ENCODE measurements around the gene ALDH1A1.

ALDH1A1 gene

DNA sequence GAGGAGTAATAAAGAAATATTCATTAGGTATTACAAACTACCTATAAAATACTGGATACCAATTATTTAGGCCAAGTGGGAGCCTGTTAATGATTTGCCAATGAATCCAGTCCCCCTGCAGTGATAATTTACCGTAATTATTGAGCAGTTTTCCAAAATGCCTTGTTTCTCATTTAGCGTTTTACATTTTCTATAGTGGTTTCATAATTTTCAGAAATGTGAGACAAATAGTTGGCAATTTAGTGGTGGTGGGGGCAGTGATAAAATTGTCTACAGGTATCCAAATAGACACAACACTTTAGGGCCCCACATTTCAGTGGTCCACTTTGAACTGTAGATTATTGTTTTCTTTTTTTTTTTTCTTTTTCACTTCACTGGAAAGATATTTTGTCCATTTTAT is 27.3 kb upstream of the ALDH1A1 start:
- Histone ChIP-seq H3K9ac (ENCODE audit: low read depth in 1 of 2, low read length in 2 of 2) (no peak overlapping the region), H3K4me1 (ENCODE audit: control insufficient read depth in 1 of 2, insufficient read depth in 2 of 2, low read length in 2 of 2) (peaks cover 24 to 50% of the 10 kb centered on the region in 2 donors), H3K36me3 (ENCODE audit: control insufficient read depth in 1 of 2, insufficient read depth in 2 of 2, low read length in 2 of 2) (no peaks in the 10 kb centered on the region), H3K9me3 (ENCODE audit: control insufficient read depth in 1 of 2, low read length in 2 of 2) (no peaks in the 10 kb centered on the region), H3K27me3 (ENCODE audit: control insufficient read depth in 1 of 2, insufficient read depth in 2 of 2, low read length in 2 of 2) (no peaks in the 10 kb centered on the region), H3K27ac (ENCODE audit: low read depth, low read length) (no peak overlapping the region), H3K4me3 (ENCODE audit: low read depth in 1 of 2, low read length in 2 of 2) (no peak overlapping the region)

DNA sequence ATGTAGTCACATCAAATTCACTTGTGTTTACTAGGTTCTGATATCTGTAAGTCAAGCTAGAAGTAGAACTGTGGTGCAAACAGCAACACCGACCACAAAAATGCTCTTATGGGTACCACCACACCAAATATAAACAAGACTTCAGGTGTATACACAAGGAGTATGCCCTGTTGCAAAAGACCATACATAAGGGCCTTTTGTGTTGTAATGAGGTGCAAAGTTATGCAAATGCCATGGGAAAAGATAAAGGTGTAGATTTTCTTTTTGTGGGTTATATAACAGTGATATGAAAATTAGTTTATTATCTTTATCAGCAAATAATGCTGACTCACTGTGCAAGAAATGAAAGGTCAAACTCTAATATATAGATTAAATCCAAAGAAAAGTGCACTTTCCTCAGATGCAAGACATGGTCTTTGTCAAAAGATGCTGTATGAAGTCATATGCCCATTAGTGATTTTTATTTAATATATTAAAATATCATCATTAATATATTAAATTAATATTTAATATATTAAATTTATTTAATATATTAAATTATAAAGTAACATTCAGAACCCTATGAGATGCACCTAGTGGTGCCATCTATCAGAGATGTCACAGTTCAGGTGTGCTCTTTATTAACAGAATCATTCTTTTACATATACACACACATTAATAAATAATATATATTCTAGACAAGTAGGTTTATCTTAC is 26.7 kb upstream of the ALDH1A1 start:
- Histone ChIP-seq H3K27me3 (ENCODE audit: control insufficient read depth in 1 of 2, insufficient read depth in 2 of 2, low read length in 2 of 2) (no peaks in the 10 kb centered on the region), H3K4me3 (ENCODE audit: low read depth in 1 of 2, low read length in 2 of 2) (peak overlapping the region in 1 of 2 donors; percentile 17), H3K9me3 (ENCODE audit: control insufficient read depth in 1 of 2, low read length in 2 of 2) (no peaks in the 10 kb centered on the region), H3K9ac (ENCODE audit: low read depth in 1 of 2, low read length in 2 of 2) (no peak overlapping the region), H3K36me3 (ENCODE audit: control insufficient read depth in 1 of 2, insufficient read depth in 2 of 2, low read length in 2 of 2) (no peaks in the 10 kb centered on the region), H3K4me1 (ENCODE audit: control insufficient read depth in 1 of 2, insufficient read depth in 2 of 2, low read length in 2 of 2) (peaks cover 20 to 43% of the 10 kb centered on the region in 2 donors), H3K27ac (ENCODE audit: low read depth, low read length) (no peak overlapping the region)

DNA sequence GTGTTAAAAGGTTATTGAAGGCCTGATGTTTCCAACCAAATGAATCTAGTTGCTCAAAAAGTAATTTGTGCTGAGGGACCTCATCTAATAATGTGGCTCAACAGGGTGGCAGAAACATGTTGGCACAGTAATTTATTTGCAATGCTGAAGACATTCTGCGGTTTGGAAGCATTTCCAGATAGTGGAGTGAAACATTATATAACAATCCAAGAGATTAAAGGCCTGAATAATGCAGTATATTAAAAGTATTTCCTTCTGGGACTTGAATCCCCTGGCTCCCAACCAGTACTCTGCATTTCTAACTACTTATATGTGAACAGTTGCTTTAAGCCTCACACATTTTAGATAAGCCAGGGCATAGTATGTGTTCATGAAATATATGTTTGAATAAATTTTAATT is 25.9 kb upstream of the ALDH1A1 start:
- H3K4me3 ChIP-seq (ENCODE audit: low read depth in 1 of 2, low read length in 2 of 2), result no peak overlapping the region
- H3K4me1 ChIP-seq (ENCODE audit: control insufficient read depth in 1 of 2, insufficient read depth in 2 of 2, low read length in 2 of 2), result peaks cover 20 to 35% of the 10 kb centered on the region in 2 donors
- H3K9me3 ChIP-seq (ENCODE audit: control insufficient read depth in 1 of 2, low read length in 2 of 2), result no peaks in the 10 kb centered on the region
- no peak overlapping the region for H3K27ac ChIP-seq (ENCODE audit: low read depth, low read length)
- H3K27me3 ChIP-seq (ENCODE audit: control insufficient read depth in 1 of 2, insufficient read depth in 2 of 2, low read length in 2 of 2), result no peaks in the 10 kb centered on the region
- no peak overlapping the region for H3K9ac ChIP-seq (ENCODE audit: low read depth in 1 of 2, low read length in 2 of 2)
- no peaks in the 10 kb centered on the region for H3K36me3 ChIP-seq (ENCODE audit: control insufficient read depth in 1 of 2, insufficient read depth in 2 of 2, low read length in 2 of 2)

DNA sequence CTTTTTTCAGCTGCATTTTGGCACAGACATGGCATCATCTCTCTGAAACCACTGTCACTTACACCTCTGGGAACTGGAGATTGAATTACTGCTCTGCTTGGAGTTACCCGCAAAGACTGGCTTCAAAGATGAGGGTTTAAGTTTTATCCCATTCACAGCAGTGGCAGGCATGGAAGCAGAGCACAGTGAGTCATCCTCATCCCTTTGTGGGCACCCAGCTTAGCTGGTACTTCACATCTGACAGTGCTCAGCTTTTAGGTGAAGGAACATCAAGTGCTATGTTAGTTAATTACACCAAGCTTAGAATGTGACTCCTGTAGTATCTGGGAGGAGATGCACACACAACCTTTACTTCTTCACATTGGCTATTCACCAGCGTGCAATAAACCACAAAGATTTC is 24.8 kb upstream of the ALDH1A1 start:
- Histone ChIP-seq H3K9me3 (ENCODE audit: control insufficient read depth in 1 of 2, low read length in 2 of 2) (no peaks in the 10 kb centered on the region), H3K9ac (ENCODE audit: low read depth in 1 of 2, low read length in 2 of 2) (no peak overlapping the region), H3K27ac (ENCODE audit: low read depth, low read length) (no peak overlapping the region), H3K36me3 (ENCODE audit: control insufficient read depth in 1 of 2, insufficient read depth in 2 of 2, low read length in 2 of 2) (no peaks in the 10 kb centered on the region), H3K4me3 (ENCODE audit: low read depth in 1 of 2, low read length in 2 of 2) (no peak overlapping the region), H3K4me1 (ENCODE audit: control insufficient read depth in 1 of 2, insufficient read depth in 2 of 2, low read length in 2 of 2) (peaks cover 15 to 30% of the 10 kb centered on the region in 2 donors), H3K27me3 (ENCODE audit: control insufficient read depth in 1 of 2, insufficient read depth in 2 of 2, low read length in 2 of 2) (no peaks in the 10 kb centered on the region)

DNA sequence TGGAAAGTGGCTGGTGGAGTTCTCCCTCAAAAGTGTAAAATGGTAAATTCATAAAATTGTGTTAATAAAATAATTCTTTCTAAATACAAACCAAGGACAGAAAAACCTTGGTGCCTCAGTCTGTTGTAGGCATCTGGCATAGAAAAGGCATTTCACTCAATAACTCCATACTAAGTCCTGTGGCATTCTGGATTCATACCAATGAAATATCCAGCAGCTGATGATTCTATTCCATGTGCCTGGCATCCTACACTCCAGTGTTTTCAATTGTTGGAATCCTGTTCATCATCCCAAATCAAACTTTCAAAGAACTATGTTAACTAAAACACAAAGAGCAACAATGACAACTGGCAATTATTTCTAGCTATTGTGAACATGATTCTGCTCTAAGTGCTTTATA is 21.6 kb upstream of the ALDH1A1 start:
- Histone ChIP-seq H3K4me3 (ENCODE audit: low read depth in 1 of 2, low read length in 2 of 2) (no peak overlapping the region), H3K27me3 (ENCODE audit: control insufficient read depth in 1 of 2, insufficient read depth in 2 of 2, low read length in 2 of 2) (no peaks in the 10 kb centered on the region), H3K36me3 (ENCODE audit: control insufficient read depth in 1 of 2, insufficient read depth in 2 of 2, low read length in 2 of 2) (no peaks in the 10 kb centered on the region), H3K9me3 (ENCODE audit: control insufficient read depth in 1 of 2, low read length in 2 of 2) (no peaks in the 10 kb centered on the region), H3K9ac (ENCODE audit: low read depth in 1 of 2, low read length in 2 of 2) (no peak overlapping the region), H3K4me1 (ENCODE audit: control insufficient read depth in 1 of 2, insufficient read depth in 2 of 2, low read length in 2 of 2) (peaks cover 7 to 11% of the 10 kb centered on the region in 2 donors), H3K27ac (ENCODE audit: low read depth, low read length) (no peak overlapping the region)

DNA sequence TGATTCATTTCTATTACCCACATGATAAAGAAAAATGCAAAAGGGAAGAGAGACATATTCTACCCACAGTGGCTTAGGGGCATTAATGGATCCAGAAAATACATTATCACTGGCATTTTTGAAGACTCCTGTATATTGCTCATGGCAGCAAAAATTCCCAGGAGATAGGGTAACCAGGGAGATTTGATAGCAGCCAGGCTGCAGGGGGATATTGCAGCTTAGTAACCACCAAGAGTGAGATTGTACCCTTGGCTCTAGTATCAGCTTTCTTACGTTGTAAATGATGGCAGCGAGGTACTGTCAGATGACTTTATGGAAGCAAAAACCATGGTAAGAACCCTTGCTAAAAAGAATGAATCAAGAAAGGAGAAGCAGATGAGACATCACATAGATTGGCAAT is 19.8 kb upstream of the ALDH1A1 start:
- Histone ChIP-seq H3K4me1 (ENCODE audit: control insufficient read depth in 1 of 2, insufficient read depth in 2 of 2, low read length in 2 of 2) (no peaks in the 10 kb centered on the region), H3K9ac (ENCODE audit: low read depth in 1 of 2, low read length in 2 of 2) (no peak overlapping the region), H3K27me3 (ENCODE audit: control insufficient read depth in 1 of 2, insufficient read depth in 2 of 2, low read length in 2 of 2) (no peaks in the 10 kb centered on the region), H3K27ac (ENCODE audit: low read depth, low read length) (no peak overlapping the region), H3K36me3 (ENCODE audit: control insufficient read depth in 1 of 2, insufficient read depth in 2 of 2, low read length in 2 of 2) (no peaks in the 10 kb centered on the region), H3K4me3 (ENCODE audit: low read depth in 1 of 2, low read length in 2 of 2) (no peak overlapping the region), H3K9me3 (ENCODE audit: control insufficient read depth in 1 of 2, low read length in 2 of 2) (no peaks in the 10 kb centered on the region)

DNA sequence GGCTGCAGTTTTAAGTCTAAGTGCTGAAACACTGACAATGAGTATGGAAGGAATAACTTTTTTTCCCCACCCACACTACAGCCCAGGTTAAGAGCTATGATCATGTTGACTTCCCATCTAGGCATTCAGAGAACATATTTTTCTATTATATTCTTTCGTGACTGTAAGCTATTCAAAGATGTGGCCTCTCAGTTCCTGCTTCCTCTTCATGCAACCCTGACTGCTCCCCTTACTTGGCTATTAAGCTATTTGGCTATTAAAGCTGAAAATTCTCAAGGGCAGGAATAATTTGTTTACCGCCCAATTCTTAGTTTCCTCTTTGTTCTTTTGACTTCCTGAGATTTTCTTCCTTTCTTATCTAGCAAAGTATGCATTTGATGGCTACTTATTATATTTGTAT is 18.6 kb upstream of the ALDH1A1 start:
- H3K36me3 ChIP-seq (ENCODE audit: control insufficient read depth in 1 of 2, insufficient read depth in 2 of 2, low read length in 2 of 2), result no peaks in the 10 kb centered on the region
- H3K4me3 ChIP-seq (ENCODE audit: low read depth in 1 of 2, low read length in 2 of 2), result no peak overlapping the region
- H3K9ac ChIP-seq (ENCODE audit: low read depth in 1 of 2, low read length in 2 of 2), result no peak overlapping the region
- H3K4me1 ChIP-seq (ENCODE audit: control insufficient read depth in 1 of 2, insufficient read depth in 2 of 2, low read length in 2 of 2), result no peaks in the 10 kb centered on the region
- H3K9me3 ChIP-seq (ENCODE audit: control insufficient read depth in 1 of 2, low read length in 2 of 2), result no peaks in the 10 kb centered on the region
- H3K27ac ChIP-seq (ENCODE audit: low read depth, low read length), result no peak overlapping the region
- H3K27me3 ChIP-seq (ENCODE audit: control insufficient read depth in 1 of 2, insufficient read depth in 2 of 2, low read length in 2 of 2), result no peaks in the 10 kb centered on the region

DNA sequence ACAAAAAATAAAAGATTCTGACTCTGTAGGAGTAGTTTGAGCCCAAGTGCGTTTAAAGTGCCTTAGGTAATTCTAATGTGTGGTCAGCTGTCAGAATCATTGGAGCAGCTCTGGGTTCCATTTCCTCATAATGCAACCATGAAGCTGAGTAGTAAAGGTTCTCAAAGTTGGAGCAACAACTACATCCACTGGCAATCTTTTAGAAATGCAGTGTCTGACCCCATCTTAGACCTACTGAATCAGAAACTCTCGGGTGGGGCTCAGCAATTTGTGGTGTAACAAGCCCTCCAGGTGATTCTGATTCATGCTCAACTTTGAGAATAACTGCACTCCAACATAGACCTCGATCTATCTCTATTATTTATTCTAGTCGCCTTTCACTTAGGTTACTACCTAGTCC is 7.6 kb upstream of the ALDH1A1 start:
- Histone ChIP-seq H3K4me1 (ENCODE audit: control insufficient read depth in 1 of 2, insufficient read depth in 2 of 2, low read length in 2 of 2) (no peaks in the 10 kb centered on the region), H3K36me3 (ENCODE audit: control insufficient read depth in 1 of 2, insufficient read depth in 2 of 2, low read length in 2 of 2) (no peaks in the 10 kb centered on the region), H3K9ac (ENCODE audit: low read depth in 1 of 2, low read length in 2 of 2) (no peak overlapping the region), H3K9me3 (ENCODE audit: control insufficient read depth in 1 of 2, low read length in 2 of 2) (peaks cover 0 to 5% of the 10 kb centered on the region in 2 donors), H3K4me3 (ENCODE audit: low read depth in 1 of 2, low read length in 2 of 2) (no peak overlapping the region), H3K27me3 (ENCODE audit: control insufficient read depth in 1 of 2, insufficient read depth in 2 of 2, low read length in 2 of 2) (no peaks in the 10 kb centered on the region), H3K27ac (ENCODE audit: low read depth, low read length) (no peak overlapping the region)

DNA sequence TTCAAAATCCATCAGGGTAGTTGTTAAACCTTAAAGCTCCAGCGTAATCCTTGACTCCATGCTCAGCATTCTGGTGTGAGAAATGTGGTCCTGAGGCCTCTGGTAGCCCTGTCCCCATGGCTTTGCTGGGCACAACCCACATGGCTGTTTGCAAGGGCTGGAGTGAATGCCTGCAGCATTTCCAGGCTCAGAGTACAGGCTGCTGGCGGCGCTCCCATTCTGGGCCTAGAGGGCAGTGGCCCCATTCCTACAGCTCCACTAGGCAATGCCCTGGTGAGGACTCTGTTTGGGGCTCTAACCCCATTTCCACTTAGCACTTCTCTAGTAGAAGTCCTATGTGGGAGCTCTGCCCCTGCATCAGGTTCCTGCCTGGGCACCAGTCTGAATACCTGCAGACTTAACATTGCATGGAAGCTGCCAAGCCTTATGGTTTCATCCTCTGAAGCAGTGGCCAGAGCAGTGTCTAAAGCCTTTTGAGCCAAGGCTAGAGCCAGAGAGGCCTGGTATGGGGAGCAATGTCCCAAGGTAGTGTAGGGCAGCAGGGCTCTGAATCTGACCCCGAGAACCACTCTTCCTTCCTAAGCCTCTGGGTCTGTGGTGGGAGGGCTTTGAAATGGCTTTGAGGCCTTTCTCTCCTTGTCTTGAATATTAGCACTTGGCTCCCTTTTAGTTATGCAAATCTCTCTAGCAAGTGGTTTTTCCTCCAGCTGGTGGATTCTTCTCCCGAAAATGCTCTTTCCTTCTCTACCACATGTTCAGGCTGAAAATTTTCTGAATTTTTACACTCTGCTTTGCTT is 5.8 kb upstream of the ALDH1A1 start:
- Histone ChIP-seq H3K9ac (ENCODE audit: low read depth in 1 of 2, low read length in 2 of 2) (no peak overlapping the region), H3K9me3 (ENCODE audit: control insufficient read depth in 1 of 2, low read length in 2 of 2) (peaks cover 0 to 5% of the 10 kb centered on the region in 2 donors), H3K4me3 (ENCODE audit: low read depth in 1 of 2, low read length in 2 of 2) (no peak overlapping the region), H3K27ac (ENCODE audit: low read depth, low read length) (no peak overlapping the region), H3K4me1 (ENCODE audit: control insufficient read depth in 1 of 2, insufficient read depth in 2 of 2, low read length in 2 of 2) (peaks cover 0 to 11% of the 10 kb centered on the region in 2 donors), H3K27me3 (ENCODE audit: control insufficient read depth in 1 of 2, insufficient read depth in 2 of 2, low read length in 2 of 2) (no peaks in the 10 kb centered on the region), H3K36me3 (ENCODE audit: control insufficient read depth in 1 of 2, insufficient read depth in 2 of 2, low read length in 2 of 2) (no peaks in the 10 kb centered on the region)

DNA sequence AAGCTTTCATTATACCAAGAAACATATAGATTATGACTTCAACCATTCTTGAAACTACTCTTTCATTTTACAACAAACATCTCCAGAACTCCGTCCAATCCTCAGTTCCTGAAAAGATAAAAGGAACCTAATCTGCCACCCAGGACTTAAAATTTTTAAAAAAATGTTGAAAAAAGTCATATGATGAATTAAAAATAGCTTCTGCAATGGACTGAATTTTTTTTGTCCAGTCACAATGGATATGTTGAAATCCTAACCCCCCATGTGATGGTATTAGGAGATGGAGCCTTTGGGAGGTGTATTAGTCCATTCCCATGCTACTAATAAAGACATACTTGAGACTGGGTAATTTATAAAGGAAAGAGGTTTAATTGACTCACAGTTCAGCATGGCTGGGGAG is 2.7 kb upstream of the ALDH1A1 start:
- Histone ChIP-seq H3K4me1 (ENCODE audit: control insufficient read depth in 1 of 2, insufficient read depth in 2 of 2, low read length in 2 of 2) (peaks cover 10 to 17% of the 10 kb centered on the region in 2 donors), H3K27me3 (ENCODE audit: control insufficient read depth in 1 of 2, insufficient read depth in 2 of 2, low read length in 2 of 2) (no peaks in the 10 kb centered on the region), H3K9me3 (ENCODE audit: control insufficient read depth in 1 of 2, low read length in 2 of 2) (peaks cover 0 to 5% of the 10 kb centered on the region in 2 donors), H3K27ac (ENCODE audit: low read depth, low read length) (no peak overlapping the region), H3K4me3 (ENCODE audit: low read depth in 1 of 2, low read length in 2 of 2) (no peak overlapping the region), H3K9ac (ENCODE audit: low read depth in 1 of 2, low read length in 2 of 2) (no peak overlapping the region), H3K36me3 (ENCODE audit: control insufficient read depth in 1 of 2, insufficient read depth in 2 of 2, low read length in 2 of 2) (no peaks in the 10 kb centered on the region)

Measured in duodenal mucosa (tissue), 2 donors.